HG02938 (cell line): ENCODE measurements around the gene SRSF12.

Source experiments
- ATAC-seq: cut with Tn5 transposase; IDR thresholded peaks from one replicate; pipeline ENCODE4 v1.9.1; 2021; ENCODE audit warnings: mild to moderate bottlenecking, moderate library complexity; ENCODE audit not compliant: unreplicated experiment

Gene SRSF12

DNA sequence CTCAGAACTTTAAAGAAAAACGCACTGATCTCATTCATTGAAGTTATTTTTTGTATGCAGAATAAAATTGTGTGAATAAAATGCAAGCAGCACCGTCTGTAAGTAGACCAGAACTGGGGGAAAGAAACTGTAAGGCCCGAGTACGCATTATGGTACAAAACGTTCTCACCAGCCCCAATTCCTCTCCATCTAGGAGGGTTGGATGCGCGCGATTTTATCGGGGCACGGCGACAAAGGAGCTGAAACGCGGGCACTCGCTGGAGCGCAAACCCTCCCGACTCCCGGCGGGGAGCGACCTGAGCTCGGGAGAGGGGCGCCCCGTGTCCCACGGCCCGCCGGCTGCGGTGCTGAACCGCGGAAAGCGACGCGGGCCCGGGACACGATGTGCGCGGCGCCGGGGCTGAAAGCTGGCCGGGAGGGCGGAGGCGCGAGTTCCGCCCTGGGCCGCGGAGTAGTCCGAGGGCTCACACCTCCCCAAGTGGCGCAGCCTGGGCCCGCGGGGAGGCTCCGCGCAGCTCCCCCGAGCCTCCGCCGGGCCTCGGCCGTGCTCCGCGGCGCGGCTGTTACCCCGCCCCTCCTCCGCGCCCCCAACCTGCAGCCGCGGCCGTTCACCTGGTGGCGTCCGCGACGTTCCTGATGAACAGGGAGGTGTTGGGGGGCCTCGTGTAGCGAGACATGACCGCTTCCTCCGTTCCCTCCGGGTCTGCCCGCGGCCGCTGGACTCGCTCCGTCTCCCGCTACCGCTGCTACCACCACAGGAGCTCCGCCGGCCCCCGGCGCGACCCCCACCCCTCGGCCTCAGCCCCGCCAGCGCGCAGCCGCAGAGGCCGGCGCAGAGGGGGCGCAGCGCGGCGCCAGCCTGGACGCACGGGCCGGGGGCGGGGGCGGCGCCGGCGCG lies at the start of gene SRSF12:
Gene SRSF12 (minus strand): TSS at position 861 of the 898 bp plus-strand sequence. CDS start 184 bp downstream, at position 677.
- ATAC-seq, result no peak

DNA sequence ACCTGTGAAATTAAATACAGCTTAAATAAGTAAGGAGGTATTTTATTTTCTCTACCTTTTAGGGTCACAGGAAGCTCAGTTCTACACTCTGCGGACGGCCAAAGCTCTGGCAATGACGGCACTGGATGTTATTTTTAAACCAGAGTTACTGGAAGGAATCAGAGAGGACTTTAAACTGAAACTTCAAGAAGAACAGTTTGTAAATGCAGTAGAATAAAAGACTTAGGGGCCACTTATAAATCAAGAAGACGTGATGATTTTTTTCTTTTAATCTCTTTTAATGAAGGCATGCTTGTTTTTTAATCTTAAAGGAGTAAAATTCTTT lies 44.1 kb upstream of the SRSF12 start:
- ATAC-seq, result no peak

DNA sequence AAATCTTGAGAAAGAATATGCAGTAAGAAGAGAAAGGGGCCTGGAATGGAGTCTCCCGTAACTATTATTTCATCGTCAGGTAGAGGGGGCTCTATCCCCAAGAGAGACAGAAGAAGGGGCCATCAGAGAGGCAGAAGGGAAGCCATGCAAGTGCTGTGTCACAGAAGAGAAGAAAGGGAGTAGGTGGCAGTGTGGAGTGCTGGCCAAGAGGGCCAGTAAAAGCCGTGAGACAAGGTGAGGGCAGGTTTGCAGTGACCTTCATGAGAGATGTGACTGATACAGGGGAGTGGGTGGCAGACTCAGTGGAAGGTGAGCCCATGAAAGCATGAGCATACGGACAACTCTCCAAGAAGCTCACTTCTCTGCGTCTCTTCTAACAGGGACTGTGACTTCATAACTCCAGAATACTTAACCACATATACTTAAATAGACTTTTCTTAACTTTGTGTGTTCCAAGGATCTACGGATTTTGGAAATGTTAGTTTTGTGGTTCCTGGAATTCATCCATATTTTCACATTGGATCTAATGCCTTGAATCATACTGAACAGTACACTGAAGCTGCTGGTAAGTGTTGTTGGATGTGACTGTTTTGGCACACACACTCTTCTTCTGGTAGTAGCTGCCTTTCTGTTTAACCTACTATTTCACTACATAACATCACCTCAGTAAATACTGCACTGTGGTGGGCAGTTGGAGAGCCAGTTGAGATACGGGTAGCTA lies 43.6 kb upstream of the SRSF12 start:
- ATAC-seq, result no peak

DNA sequence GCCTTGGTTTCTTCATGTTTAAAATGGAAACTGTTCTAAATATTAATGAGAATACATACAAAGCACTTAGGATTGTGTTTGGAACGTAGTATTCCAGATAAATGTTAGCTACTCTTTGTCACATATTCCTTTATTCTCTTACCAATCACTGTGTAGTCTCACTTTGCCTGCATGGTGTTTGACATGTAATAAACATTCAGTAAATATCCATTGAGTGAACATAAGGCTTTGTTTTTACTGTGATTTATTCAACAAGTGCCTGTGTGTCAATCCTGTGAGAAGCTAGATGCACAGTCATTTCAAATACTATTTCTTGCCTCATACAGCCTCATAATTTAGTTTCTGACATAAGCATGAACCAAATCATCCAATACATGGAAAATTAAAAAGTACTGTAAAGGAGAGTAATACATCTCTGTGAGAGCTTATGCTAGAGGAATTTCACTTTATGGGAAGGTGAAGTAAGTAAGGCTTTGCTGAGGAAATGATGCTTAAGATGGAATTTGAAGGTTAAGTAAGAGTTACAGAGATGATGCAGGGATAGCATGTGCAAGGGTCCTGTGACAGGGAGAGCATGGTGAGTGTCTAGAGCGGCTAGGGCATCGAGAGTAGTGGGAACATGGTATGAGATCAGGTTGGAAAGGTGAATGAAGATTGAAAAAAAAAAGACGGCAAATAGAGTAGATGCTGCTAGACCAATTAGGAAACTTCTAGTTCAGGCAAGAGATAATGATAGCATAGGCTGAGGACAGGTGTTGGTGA lies 42.6 kb upstream of the SRSF12 start:
- no peak for ATAC-seq

DNA sequence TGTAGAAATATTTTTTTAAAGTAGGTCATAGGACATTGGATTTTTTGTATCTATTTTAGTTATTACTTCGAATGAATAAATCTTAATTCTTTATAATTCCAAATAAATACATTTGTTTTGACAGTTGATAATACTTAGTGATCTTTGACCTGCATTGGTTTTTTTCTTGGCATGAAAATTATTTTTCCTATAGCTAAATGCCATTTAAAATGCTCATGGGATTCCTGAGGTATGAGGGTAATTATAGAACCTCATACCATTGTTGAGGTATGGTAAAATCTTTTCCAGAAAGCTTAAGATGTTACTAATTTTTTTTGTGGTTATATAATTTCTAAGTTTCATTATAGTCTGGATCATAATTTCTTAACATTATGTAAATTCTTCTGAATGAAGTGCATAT lies 36.3 kb upstream of the SRSF12 start:
- ATAC-seq, result no peak

DNA sequence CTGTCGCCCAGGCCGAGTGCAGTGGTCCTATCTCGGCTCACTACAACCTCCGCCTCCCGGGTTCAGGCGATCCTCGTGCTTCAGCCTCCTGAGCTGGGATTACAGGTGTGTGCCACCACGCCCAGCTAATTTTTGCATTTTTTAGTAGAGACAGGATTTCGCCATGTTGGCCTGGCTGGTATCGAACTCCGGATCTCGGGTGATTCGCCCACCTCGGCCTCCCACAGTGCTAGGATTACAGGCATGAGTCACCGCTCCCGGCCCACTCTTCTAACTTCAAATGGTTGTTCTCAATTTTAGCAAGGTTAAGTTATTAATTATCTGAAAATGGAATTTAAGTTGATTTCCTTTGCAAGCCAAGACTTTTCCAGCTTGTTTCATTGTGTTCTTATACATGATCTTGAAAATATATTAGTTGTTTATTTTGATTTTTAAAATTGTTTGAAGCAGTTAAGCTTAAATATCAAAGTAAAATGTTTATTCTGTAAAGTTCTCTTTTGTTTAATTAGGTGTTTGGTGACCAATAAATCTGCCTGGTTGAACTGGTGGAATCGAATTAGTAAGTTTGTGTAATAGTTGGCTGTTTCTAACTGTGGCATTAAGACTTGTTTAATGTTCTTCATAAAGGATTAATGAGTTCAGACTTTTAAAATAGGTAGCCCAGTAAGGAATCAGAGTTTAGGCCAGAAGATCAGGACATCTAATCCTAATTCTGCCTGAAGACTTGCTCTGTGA lies 30.3 kb upstream of the SRSF12 start:
- no peak for ATAC-seq

DNA sequence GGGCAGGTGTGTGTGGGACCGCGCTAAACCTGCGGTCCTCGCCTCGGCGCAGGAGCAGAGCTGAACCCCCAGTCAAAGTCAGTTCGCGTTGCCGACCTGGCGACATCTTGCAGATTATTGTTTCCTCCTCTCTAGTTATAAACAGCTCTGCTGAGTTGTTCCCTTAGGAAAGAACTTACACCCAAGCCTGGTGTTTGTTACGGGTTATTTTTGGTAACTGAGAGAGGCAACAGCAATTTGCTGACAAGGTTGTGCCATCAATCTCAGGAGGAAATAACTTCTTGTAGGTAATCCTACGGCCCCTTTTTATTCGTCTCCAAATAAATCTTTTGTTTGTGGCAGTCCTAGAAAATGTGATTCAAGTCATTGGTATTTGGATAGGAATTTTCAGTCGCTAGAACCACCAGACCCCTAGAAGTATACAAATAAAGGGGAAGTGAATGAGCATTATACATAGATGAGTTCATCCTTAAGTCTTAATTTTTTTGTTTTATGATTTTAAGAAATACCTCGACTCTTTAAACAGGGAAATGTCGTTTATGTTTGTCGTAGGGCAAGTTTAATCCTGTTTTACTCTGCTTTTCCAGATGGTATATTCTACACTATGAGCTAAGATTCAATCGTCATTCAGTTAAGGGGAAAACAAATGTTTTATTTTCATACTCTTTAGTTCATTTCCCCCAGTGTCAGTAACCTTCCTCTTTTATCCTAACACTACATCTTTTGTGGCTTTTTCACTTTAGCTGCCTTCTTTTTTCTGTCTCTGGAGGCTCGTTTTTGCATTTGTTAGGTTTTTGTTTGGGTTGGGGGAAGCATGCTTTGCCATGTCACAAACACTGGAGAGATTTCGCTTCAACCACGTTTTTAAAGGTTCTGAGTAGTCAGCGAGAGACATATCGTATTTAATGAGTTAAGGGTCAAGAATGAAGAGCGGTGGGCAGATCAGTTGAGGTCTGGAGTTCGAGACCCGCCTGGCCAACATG lies 29.1 kb upstream of the SRSF12 start:
- ATAC-seq, result peak; percentile 13

DNA sequence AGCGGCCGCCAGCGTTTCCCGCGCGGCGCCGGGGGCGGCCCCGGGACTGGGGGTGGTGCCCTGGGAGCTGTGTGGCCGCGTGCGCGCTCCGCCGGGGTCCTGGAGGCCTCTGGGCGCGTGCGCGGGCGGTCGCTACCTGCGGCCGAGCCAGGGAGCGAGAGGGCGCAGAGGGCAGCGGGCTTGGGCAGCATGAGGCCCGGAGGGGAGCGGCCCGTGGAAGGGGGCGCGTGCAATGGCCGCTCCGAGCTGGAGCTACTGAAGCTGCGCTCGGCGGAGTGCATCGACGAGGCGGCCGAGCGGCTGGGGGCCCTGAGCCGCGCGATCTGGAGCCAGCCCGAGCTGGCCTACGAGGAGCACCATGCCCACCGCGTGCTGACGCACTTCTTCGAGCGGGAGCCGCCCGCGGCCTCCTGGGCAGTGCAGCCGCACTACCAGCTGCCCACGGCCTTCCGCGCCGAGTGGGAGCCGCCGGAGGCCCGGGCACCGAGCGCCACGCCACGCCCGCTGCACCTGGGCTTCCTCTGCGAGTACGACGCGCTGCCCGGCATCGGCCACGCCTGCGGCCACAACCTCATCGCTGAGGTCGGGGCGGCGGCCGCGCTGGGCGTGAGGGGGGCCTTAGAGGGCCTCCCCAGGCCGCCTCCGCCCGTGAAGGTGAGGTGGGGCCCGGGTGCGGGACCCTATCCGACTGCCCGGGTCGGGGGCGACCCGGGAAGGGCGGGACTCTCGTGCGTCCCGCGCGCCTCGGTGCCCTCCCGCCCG lies 28.3 kb upstream of the SRSF12 start, which contains the start of gene PM20D2:
Gene PM20D2 (plus strand): TSS at position 100 of the 762 bp plus-strand sequence. CDS start 90 bp downstream, at position 190.
- peak; percentile 51 for ATAC-seq

DNA sequence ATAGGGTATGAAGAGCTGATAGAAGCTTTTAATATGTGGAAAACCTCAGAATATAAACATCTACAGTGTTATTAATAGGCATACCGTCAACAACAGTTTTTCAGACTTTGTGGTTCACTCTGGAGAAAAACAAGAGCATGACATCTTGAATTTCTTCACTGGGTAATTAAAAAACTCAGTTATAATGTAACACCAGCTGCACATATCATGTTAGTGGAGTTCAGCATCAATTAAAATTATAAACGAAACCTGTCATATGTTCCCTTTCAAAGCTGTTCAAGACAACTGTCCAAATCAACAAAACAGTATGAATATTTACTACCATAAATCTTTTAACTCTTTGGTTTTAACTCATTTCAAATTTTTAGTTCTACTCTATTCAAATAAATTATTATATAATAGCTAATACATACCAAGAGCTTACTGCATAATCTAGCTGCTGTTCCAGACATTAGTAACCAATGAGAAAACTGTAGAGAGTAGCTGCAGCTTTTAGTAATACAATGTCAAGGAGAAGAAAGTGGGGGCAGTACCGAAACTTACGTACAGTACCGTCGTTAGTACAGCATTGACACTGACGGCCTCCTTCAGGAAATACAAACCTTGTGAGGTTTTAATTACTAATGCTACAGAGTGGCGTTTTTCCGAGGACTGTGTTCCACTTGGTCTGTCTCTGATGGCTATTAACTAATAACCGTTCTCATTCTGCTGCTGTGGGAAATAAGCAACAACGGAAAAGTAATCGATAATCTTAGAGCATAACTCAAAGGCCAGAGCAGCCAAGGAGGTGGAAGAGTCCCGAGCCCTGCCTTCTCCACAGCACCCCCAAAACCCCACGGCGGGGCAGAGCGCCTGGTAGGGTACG lies 27.5 kb upstream of the SRSF12 start:
- peak; percentile 68 for ATAC-seq

DNA sequence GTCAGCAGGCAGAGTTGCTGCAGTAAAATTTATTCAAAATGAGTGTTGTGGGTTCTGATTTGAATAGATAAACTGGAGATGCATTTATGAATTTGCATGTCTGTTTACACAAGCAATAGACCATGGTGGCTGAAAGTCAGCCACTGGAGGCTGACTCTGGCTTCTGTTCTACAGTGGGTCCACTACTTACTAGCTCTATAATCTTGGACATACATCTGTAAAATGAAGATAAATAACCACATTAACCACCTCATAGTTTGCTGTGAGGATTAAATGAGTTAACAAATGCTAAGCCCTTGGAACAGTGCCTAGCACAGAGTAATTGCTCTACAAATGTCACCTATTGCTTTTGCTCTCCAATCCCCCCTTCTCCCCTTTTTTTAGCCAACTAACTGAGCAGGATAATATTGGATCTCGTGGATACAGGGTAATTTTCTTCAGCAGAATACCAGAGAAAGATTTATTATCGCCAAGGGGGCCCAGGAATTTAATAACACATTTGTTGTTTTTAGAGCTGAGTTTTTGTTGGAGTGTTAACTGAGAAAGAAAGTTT lies 26.6 kb upstream of the SRSF12 start:
- no peak for ATAC-seq

DNA sequence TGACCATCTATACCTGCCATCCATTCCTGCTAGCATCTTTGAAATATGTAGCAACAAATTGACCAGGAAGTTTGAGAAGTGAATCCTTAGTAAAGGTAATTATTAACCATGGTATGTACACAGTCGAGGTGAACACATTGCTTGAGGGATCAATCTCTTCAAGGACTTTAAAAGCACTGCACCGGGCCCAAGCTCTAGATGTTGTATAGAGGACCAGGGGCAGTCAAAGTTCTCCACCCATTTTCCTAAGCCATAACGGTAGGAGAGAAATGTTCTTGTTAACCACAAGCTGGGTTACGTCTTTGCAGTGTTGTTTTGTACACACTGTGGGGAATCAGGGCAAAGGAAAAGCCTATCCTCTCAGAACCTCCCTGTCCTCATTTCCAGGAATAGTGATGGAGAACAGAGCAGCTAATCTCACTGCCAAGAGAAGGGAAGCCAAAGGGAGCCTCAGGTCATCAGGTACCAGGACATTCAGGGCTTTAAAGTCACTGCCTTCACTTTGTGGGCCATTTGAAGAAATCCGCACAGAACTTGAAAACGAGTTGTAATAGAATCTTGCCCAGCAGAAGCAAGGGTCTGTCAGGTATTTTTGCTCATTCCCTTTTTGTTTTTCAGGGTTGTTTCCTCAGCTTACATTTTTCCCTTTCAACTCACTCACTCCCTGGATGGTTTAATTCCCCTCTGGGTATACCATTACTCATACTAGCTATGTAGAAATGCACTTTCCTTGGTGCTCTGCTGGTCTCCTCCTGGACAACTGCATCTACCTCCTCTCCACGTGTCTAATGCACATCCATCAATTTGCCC lies 22.7 kb upstream of the SRSF12 start:
- no peak for ATAC-seq

DNA sequence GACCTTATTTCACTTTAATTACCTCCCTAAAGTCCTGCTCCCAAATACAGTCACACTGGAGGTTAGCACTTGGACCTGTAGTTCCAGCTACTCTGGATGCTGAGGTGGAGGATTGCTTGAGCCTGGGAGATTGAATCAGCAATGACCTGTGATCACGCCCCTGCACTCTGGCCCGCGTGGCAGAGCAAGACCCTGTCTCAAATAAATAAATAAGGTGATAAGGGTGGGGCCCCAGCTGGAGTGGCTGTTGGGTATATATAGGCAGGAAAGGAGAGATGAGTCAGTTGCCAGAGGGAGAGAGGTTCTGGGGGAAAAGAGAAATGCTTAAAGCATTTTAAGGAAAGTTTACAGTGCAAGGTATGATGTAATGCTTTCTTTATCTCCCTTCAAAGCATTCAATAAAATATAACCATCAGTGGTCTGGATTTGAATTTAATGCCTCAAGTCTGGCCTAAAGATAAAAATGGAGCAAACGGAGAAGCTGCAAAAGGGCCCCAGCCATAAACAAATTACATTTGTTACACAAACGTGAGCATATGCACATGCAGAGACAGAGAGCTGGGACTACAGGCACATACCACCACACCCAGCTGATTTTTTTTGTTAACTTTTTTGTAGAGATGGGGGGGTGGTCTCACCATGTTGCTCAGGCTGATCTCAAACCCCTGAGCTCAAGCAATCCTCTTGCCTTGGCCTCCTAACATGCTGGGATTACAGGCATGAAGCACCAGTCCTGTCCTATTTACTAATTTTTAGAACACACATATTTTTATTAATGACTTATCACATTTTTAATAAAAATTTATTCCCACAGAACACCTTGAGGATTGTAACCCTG lies 21.9 kb upstream of the SRSF12 start:
- ATAC-seq, result no peak

DNA sequence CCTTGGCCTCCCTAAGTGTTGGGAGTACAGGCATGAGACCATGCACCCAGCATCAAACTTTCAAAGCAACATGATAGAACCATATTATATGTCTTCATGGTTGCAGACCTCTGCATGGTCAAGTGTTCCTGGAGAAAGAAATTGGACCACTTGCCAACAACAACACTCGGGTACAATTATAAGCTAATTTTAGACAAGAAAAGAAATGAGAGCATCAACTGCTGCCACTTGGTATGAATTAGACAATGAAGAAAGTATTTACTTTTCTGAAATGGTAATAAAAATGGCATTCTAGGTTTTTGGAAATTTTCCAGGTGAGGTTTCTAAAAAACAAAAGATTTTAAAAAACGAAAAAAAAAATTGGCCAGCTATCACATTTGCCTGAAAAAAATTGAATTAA lies 20.3 kb upstream of the SRSF12 start:
- no peak for ATAC-seq

DNA sequence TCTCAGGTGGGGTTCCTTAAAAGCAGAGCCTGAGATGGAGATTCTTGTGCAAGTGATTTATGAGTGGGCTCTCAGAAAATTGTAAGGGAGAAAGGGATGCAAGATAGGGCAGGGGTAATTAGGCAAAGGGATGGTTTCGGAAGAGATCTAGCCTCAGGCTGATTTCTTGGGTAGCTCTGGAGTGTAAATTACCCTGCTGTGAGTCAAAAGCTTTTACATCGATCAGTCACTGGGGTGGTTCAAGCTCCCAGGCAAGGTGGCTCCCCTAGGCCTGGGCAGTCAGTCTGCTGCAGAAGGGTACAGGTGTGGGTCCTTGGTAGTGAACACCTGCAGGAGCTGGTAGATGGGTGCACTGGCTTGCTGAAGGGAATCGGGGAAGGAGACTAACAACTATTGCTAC lies 16.9 kb upstream of the SRSF12 start:
- ATAC-seq, result no peak

DNA sequence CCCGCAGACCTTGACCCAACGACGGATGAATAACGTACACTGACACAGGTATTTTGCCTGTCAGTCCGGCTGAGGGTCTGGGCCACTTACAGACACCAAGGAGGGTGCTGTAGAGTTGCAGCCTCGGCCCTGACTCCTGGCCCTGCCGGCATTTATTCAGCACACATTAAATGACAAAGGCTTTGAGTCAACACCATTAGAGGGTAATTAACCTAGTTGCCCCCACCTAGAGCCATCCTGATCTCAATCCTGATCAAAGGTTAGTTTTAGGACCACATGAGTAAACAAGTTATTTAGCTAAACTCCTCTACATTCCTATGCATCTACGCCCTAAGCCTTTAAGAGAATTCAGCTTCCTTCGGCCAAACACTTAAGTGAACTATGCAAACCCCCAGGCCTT lies 16.1 kb upstream of the SRSF12 start:
- ATAC-seq, result no peak

DNA sequence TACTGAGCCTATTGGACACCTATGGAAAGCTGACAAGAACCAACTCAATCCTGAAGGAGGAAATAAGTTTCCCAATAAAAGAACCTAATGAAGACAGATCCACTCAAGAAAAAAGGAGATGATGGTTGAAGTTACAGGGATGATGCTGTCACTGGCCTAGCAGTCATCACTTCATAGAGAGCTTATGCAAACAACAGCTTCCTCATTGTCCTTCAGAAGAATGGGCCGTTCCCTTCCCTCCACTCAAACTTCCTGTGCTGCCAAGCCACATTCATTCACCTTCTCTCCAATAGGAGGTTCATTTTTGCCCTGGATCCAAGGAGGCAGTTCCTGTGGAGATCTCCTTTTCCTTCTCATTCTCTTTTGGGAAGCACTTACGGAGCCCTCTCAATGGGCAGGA lies 14.2 kb upstream of the SRSF12 start:
- no peak for ATAC-seq
